GM18868 (cell line): ENCODE data around the gene PLA2G2F.
A peak's percentile ranks its signal among the peaks of the same experiment; 100 is the strongest.

ENCODE experiments used
- ATAC-seq: cut with Tn5 transposase; IDR thresholded peaks from one replicate; pipeline ENCODE4 v1.9.1; 2021; ENCODE audit warnings: mild to moderate bottlenecking, moderate library complexity; ENCODE audit not compliant: unreplicated experiment

PLA2G2F gene, protein sequence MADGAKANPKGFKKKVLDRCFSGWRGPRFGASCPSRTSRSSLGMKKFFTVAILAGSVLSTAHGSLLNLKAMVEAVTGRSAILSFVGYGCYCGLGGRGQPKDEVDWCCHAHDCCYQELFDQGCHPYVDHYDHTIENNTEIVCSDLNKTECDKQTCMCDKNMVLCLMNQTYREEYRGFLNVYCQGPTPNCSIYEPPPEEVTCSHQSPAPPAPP

GRCh38 chr1:20138961-20139550 lies at the start of gene PLA2G2F:
Gene PLA2G2F, plus strand, starts transcription at chr1:20139323. Its CDS starts 105 bp downstream, at chr1:20139428.
- no peak for ATAC-seq

DNA sequence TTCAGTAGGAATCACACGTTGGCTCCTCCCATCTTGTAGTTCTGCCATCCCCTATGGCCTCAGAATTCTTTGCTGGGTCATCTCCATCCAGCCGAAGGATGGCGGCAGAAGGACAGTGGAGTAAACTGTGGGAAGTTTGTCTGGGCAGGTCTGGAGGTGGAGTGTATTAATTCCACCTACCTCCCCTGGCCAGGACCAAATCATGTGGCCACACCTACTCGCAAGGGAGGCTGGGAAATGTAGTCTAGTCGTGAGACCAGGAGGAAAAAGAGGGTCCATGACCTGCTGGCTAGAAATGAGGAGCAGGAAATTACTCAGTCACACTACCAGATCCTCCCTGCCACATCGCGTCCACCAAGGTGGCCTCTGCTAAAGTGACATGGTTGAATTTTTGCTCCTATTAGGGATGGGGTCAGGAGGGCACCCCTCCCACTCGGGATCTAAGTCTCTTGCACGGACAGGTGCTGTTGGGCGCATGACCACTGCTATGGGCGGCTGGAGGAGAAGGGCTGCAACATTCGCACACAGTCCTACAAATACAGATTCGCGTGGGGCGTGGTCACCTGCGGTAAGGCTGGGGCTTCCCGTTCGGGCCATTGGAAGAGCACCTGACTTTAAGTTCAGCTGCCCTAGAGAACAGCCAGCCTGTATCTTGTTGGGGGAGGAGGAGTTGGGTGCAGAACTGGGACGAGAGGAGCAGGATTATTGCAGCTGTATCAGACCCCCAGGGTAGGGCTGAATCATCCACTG lies 49.6 kb upstream of the PLA2G2F start:
- ATAC-seq = no peak

GRCh38 chr1:20090119-20090518 lies 49.0 kb upstream of the PLA2G2F start:
- no peak for ATAC-seq

DNA sequence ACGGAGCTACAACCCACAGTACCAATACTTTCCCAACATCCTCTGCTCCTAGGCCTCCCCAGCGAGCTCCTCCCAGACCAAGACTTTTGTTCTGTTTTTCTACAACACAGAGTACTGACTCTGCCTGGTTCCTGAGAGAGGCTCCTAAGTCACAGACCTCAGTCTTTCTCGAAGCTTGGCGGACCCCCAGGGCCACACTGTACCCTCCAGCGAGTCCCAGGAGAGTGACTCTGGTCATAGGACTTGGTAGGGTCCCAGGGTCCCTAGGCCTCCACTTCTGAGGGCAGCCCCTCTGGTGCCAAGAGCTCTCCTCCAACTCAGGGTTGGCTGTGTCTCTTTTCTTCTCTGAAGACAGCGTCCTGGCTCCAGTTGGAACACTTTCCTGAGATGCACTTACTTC lies 48.5 kb upstream of the PLA2G2F start:
- ATAC-seq = no peak

DNA sequence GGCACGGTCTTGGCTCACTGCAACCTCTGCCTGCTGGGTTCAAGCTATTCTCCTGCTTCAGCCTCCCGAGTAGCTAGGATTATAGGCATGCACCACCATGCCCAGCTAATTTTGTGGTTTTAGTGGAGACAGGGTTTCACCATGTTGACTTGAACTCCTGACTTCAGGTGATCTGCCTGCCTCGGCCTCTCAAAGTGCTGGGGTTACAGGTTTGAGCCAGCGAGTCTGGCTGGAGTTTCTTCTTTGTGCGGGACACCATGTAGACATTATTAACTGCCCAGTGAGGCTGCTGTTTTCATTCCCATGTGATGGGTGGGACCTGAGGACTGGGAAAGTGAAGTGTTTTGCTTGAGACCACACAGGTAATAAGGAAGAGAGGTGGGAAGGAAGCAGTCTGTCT lies 45.8 kb upstream of the PLA2G2F start:
- no peak for ATAC-seq

- no peak for ATAC-seq
Measured at GRCh38 chr1:20093940-20094391, 45.2 kb upstream of the PLA2G2F start.

DNA sequence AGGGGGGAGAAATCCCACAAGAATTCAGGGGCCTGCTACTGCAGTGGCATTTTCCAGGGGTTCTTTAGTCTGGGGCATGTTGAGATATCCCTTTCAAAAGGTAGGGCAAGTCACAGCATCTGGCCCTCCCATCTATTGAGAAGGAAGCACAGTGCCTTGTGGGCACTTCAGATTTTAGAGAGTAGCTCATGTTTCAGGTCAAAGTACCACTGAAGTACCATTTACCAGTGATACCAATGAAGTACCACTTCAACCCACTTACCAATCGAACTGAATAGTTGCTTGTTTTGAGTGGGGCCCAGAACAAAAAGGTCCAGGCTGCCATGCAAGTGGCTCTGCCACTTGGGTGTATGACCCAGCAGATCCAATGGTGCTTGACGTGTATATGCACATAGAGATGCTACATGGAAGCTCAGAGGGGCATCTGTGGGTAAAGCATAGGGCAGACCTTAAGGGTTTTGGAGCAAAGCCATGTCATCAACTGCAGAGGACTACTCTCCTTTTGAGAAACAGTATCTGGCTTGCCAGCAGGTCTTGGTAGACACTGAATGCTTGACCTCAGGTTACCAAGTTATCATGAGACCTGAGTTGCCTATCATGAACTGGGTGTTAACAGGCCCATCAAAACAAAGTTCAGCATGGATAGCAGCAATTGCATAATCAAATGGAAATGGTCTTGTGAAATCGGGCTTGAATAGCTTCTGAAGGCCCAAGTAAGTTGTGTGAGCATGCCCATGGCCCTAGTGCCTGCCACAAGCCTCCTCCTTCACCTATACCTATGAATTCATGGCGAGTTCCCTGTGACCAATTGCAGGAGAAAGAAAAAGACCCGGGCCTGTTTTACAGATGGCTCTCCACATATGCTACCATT lies 43.3 kb upstream of the PLA2G2F start:
- ATAC-seq = no peak

DNA sequence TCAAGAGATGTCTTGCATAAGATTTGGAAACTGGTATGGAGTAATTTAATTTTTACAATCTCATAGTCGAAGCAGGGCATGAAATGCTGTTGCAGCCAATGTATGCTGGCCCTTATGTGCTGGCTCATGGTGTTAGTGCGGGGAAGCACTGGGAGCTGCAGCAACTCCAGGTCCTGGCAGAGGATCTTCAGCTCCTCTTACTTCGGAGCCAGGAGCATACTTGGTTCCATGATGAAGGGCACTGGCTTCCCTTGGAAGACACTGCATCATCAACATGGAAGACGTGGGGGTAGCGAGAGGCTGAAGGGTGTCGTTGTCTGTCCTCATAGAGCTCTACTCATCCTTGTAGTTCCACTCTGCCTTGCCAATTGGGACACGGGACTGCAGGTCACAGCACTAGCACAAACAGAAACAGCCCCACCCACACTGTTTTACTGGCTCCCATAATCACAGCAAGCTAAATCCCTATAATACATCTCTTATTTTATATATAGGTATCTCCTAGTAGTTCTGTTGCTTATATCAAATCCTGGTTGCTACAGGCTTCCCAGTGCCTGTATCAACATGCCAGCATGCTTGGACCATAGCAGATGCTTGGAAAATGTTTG lies 42.2 kb upstream of the PLA2G2F start:
- ATAC-seq = no peak

GRCh38 chr1:20099533-20099932 lies 39.6 kb upstream of the PLA2G2F start:
- no peak for ATAC-seq

- peak; percentile 59 for ATAC-seq
Measured at GRCh38 chr1:20100632-20101355, 38.3 kb upstream of the PLA2G2F start.

GRCh38 chr1:20102875-20103274 lies 36.2 kb upstream of the PLA2G2F start:
- no peak for ATAC-seq

- ATAC-seq = no peak
Measured at GRCh38 chr1:20105856-20106255, 33.3 kb upstream of the PLA2G2F start.

- ATAC-seq = no peak
Measured at GRCh38 chr1:20107351-20107750, 31.8 kb upstream of the PLA2G2F start.

DNA sequence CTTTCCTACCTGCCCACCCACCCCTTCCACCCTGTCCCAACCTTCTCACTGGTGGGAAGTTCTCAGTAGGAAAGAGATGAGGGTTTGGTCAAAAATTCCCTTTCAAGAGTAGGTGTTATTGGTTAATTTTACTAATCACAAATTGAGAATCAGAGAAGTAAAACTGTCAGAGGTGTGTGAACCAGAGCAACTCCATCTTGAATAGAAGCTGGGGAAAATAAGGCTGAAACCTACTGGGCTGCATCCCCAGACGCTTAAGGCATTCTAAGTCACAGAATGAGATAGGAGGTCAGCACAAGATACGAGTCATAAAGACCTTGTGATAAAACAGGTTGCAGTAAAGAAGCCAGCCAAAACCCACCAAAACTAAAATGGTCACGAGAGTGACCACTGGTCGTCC lies 31.3 kb upstream of the PLA2G2F start:
- no peak for ATAC-seq

- no peak for ATAC-seq
Measured at GRCh38 chr1:20108366-20109123, 30.6 kb upstream of the PLA2G2F start.

- no peak for ATAC-seq
Measured at GRCh38 chr1:20109223-20109856, 29.8 kb upstream of the PLA2G2F start.

DNA sequence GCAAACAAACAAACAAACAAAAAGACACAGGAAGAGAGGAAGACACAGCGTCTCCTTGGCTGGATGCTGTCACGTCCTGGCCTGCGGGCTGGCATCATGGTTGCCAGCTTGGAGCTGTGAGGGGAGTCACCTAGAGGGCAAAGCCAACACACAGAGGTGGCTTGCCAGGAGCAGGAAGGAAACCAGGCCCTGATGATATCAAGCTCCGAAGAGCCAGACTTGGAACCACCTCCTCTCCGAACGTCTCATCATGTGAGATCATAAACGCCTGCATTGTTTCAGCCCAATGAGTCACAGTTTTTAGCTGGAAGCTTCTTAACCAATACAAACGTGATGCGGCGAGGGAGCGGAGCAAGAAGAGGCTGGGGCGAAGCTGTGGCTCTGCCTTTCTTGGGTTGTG lies 28.4 kb upstream of the PLA2G2F start:
- no peak for ATAC-seq

- no peak for ATAC-seq
Measured at GRCh38 chr1:20111452-20111851, 27.7 kb upstream of the PLA2G2F start.
